ENCODE data around the gene SLC7A8.

Gene SLC7A8

DNA sequence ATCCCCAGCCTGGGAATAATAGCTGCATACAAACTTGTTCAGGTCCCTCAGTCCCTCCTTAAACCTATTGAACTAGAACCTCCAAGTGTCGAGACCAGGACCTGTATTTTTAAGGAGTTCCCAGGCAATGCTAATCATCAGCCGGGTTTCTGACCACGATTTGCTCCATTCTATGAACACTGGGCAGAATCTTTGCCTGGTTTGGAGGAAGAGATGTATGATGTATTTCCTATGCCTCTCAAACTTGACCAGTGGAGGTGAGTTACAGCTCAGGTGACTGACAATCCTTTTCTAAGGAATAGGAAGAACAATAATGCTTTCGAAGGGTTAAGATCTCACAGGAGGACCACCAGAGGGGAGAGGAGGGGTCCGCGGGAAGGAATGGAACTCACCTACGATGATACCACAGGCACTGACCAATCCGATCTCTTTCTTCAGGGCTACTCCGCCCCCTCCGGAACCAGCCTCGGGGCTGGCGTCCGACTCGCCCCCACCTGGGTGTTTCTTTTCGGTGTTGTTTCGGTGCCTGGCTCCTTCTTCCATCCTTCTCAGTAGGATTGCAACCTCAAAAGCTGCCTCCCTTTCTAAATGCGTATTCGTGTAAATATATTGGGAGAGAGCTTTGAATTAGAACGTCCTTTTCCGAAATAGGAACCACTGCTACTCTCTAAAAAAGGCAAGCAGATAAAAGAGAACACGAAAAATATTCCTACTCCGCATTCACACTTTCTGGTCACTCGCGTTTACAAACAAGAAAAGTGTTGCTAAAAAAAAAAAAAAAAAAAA lies 895 bp downstream of the SLC7A8 start:
- no peak for DNase-seq (ENCODE audit: low read depth)
- peak overlapping the region; percentile 53 for H3K4me3 ChIP-seq (replicated peaks; ENCODE audit: low read depth, low read length)
- TF ChIP-seq, protein P1, sequence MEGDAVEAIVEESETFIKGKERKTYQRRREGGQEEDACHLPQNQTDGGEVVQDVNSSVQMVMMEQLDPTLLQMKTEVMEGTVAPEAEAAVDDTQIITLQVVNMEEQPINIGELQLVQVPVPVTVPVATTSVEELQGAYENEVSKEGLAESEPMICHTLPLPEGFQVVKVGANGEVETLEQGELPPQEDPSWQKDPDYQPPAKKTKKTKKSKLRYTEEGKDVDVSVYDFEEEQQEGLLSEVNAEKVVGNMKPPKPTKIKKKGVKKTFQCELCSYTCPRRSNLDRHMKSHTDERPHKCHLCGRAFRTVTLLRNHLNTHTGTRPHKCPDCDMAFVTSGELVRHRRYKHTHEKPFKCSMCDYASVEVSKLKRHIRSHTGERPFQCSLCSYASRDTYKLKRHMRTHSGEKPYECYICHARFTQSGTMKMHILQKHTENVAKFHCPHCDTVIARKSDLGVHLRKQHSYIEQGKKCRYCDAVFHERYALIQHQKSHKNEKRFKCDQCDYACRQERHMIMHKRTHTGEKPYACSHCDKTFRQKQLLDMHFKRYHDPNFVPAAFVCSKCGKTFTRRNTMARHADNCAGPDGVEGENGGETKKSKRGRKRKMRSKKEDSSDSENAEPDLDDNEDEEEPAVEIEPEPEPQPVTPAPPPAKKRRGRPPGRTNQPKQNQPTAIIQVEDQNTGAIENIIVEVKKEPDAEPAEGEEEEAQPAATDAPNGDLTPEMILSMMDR (IDR thresholded peaks at IDR 0.05; ENCODE audit: low read length, missing control alignments), result no peak

DNA sequence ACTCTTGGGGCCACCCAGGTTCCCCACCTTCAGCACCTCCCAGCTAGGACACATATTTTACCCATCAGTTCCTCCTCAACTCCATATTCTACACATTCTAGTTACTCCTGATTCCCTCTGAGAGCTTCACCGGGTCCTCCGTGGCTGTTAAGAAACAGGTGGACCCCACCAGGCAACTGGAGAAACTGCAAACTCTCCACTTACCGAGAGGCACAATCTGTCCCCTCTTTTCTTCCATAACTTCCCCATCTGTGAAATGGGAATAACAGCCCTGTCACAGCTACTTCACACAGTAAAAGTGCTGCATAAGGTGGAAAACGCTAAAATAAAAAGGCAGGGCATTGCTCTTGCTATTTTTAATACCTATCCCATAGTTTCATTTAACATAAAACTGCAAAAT lies 1.5 kb downstream of the SLC7A8 start:
- DNase-seq (ENCODE audit: low read depth), result no peak
- H3K4me3 ChIP-seq (replicated peaks; ENCODE audit: low read depth, low read length), result peak overlapping the region; percentile 4
- TF ChIP-seq, protein P1 (IDR thresholded peaks at IDR 0.05; ENCODE audit: low read length, missing control alignments), result no peak

DNA sequence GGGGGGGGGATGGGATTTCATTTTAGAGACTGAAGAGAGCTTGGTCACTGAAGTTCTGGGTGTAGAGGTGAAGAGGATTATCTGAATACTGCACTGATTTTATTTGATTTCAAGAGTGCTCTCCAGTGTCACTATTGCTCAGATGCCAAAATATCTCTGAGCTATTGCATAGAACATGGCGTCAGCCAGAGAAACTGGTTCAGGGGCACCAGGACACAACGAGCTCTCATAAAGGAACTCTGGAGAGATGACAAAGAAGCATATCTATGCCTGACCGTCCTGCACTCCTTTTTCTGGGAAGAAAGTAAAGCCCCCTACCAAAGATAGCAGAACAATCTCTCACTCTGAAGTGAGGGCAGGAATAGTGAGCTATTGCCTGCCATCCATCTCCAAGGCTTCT lies 2.0 kb downstream of the SLC7A8 start:
- TF ChIP-seq, protein P1 (IDR thresholded peaks at IDR 0.05; ENCODE audit: low read length, missing control alignments), result no peak
- DNase-seq (ENCODE audit: low read depth), result no peak

DNA sequence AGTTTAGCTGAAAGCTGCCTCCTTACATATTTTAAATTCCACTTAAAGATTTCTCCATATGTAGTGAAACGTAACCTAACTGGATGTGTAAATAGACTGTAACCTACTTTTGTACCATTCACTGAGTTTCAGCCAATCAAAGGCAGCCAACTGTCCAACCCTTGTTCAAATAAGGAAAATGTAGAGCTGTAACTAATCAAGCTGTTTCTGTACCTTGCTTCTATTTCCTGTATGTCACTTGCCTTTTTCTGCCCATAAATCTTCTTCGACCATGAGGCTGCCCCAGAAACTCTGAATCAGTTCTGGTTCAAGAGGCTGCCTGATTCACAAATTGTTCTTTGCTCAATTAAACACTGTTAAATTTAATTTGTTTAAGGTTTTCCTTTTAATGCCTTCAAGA lies 6.3 kb downstream of the SLC7A8 start:
- TF ChIP-seq, protein P1 (IDR thresholded peaks at IDR 0.05; ENCODE audit: low read length, missing control alignments), result no peak
- DNase-seq (ENCODE audit: low read depth), result no peak
- H3K4me3 ChIP-seq (replicated peaks; ENCODE audit: low read depth, low read length), result no peak overlapping the region

More for the DNA sequence above, 2.0 kb downstream of the SLC7A8 start:
- H3K4me3 ChIP-seq (replicated peaks; ENCODE audit: low read depth, low read length), result peak overlapping the region; percentile 4

DNA sequence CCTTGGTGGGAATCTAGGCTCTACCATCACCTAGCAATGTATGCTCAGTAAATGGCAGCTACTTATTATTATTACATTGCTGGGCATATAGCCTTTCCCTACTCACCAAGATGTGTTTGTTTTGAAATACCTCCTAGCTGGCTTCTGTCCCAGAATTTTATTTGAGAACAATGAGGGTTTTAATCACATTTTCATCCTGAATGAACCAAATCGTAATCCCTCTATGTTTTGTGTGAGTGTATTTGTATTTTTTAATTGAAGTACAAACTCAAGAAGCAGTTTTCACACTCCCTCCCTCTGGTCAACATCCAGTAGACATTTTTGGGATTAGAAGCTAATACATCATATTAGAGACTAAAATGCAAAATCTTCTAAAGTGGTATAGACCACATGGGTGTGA lies 7.6 kb downstream of the SLC7A8 start:
- no peak overlapping the region for H3K4me3 ChIP-seq (replicated peaks; ENCODE audit: low read depth, low read length)
- TF ChIP-seq, protein P1 (IDR thresholded peaks at IDR 0.05; ENCODE audit: low read length, missing control alignments), result no peak
- peak; percentile 83 for DNase-seq (ENCODE audit: low read depth)

DNA sequence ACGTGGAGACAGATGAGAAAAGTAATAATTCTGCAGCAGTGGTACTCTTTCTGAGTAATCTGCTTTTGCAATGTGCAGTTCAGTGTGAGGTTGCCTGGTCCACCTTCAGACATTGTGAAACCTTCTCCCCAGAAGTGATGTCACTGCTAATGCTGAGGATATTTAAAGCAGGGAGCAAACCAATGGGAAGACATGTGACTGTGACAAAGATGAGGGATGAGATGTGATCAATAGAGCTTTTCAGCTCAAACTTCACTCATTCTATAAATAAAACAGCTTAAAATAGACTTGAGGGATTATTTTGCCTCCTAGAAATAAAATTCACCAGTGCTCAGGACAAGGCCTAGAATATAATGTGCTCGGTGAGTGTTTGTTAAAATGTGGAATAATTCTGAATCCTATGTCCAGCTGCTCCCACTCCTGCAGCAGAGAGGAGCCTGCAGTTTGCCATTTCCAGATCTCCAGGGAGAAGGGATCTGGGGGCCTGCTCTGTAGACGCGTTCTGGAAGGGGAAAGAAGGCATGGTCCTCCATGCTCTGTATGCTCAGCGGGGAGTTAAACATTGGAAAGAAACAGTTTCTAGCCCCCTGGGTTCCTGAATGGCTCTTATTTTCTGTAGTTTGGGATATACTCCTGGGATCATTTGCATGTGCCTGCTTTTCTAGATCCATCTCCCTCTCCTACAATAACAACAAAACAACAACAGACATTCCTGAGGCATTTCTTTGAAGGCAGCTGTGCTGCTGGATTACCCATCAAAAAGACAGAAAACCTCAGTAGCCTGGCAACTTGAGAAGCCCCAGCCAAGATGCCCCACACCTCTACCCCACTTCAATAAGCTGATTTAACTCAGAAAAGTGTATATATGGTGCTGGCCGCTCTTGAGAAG lies 8.9 kb downstream of the SLC7A8 start:
- DNase-seq (ENCODE audit: low read depth), result peak; percentile 77
- TF ChIP-seq, protein P1 (IDR thresholded peaks at IDR 0.05; ENCODE audit: low read length, missing control alignments), result no peak
- H3K4me3 ChIP-seq (replicated peaks; ENCODE audit: low read depth, low read length), result no peak overlapping the region
